DND-41 (cell line): ENCODE results near the gene RNF145.

ENCODE experiments used
- ATAC-seq: fragments of 200-7000 bp; cut with Tn5 transposase; 3 replicates; pipeline ENCODE4 v1.9.1; 2021; ENCODE audit warnings: low read depth; ENCODE audit not compliant: insufficient read depth
- DNase-seq: peaks from one replicate; pipeline ENCODE4 v3.0.0-alpha.2; 2020
- H2AFZ ChIP-seq: 2 replicates; pipeline ENCODE4 v1.6.0; 2012; ENCODE audit warnings: low read depth, low read length
- H3K27ac ChIP-seq: 2 replicates; pipeline ENCODE4 v1.5.1; 2012; ENCODE audit warnings: low read length, inconsistent platforms
- H3K27me3 ChIP-seq: fragments of 200-600 bp; sonication (generic); 2 replicates; pipeline ENCODE4 v1.6.0; 2012; ENCODE audit warnings: low read length, mild to moderate bottlenecking, inconsistent platforms; ENCODE audit not compliant: insufficient read depth, poor library complexity
- H3K36me3 ChIP-seq: 2 replicates; pipeline ENCODE4 v1.5.1; 2012; ENCODE audit warnings: low read length, inconsistent platforms; ENCODE audit not compliant: insufficient read depth
- H3K4me1 ChIP-seq: 2 replicates; pipeline ENCODE4 v1.5.1; 2012; ENCODE audit warnings: mild to moderate bottlenecking, low read length; ENCODE audit not compliant: insufficient read depth
- H3K4me2 ChIP-seq: 2 replicates; pipeline ENCODE4 v1.6.0; 2012; ENCODE audit warnings: mild to moderate bottlenecking, moderate library complexity, low read length, inconsistent platforms; ENCODE audit not compliant: insufficient read depth
- H3K4me3 ChIP-seq, 2 experiments: fragments of 200-600 bp in 1 of 2; shearing (Covaris generic) in 1 of 2; 2 replicates each; pipeline ENCODE4 v1.5.1; 2012 to 2016; ENCODE audit warnings: inconsistent platforms in 2 of 2, low read length in 2 of 2, mild to moderate bottlenecking in 2 of 2, low read depth in 1 of 2, moderate library complexity in 1 of 2
- H3K79me2 ChIP-seq: 2 replicates; pipeline ENCODE4 v1.6.0; 2012; ENCODE audit warnings: low read length, inconsistent platforms; ENCODE audit not compliant: insufficient read depth
- H3K9ac ChIP-seq: 2 replicates; pipeline ENCODE4 v1.6.0; 2012; ENCODE audit warnings: low read depth, mild to moderate bottlenecking, inconsistent platforms, low read length, moderate library complexity
- H3K9me3 ChIP-seq: 2 replicates; pipeline ENCODE4 v1.5.1; 2012; ENCODE audit warnings: low read length, moderate library complexity, mild to moderate bottlenecking, inconsistent platforms; ENCODE audit not compliant: insufficient read depth, severe bottlenecking
- H4K20me1 ChIP-seq: 2 replicates; pipeline ENCODE4 v1.6.0; 2012; ENCODE audit warnings: low read length; ENCODE audit not compliant: insufficient read depth
- CTCF ChIP-seq: IDR thresholded peaks from 2 replicates; pipeline ENCODE4 v1.5.1; 2012; ENCODE audit warnings: borderline replicate concordance, low read length, moderate library complexity, mild to moderate bottlenecking; ENCODE audit not compliant: poor library complexity, severe bottlenecking; ENCODE audit errors: extremely low read depth
- EZH2 ChIP-seq: IDR thresholded peaks from 3 replicates; pipeline ENCODE4 v1.6.1; 2012; ENCODE audit warnings: borderline replicate concordance, low read depth, mild to moderate bottlenecking, moderate library complexity, low read length, inconsistent platforms; ENCODE audit not compliant: severe bottlenecking

RNF145 gene

GRCh38 chr5:159139802-159140201, 69.6 kb downstream of the RNF145 start:
- H3K36me3 ChIP-seq: no peaks in the 10 kb centered on the region
- H3K4me3 ChIP-seq: no peak overlapping the region
- H3K4me1 ChIP-seq: no peaks in the 10 kb centered on the region
- ATAC-seq: no peak
- no peak overlapping the region for H3K9ac ChIP-seq
- H3K79me2 ChIP-seq: no peaks in the 10 kb centered on the region
- no peaks in the 10 kb centered on the region for H3K27me3 ChIP-seq
- TF ChIP-seq CTCF (no peak), EZH2 (no peak)
- H4K20me1 ChIP-seq: no peaks in the 10 kb centered on the region
- DNase-seq: no peak
- no peak overlapping the region for H3K4me2 ChIP-seq
- H3K27ac ChIP-seq: no peak overlapping the region
- no peaks in the 10 kb centered on the region for H3K9me3 ChIP-seq
- H2AFZ ChIP-seq: no peak overlapping the region

GRCh38 chr5:159135896-159136531, 73.3 kb downstream of the RNF145 start:
- no peak for ATAC-seq
- Histone ChIP-seq H2AFZ (no peak overlapping the region), H3K4me1 (no peaks in the 10 kb centered on the region), H3K27ac (no peak overlapping the region), H3K9ac (no peak overlapping the region), H3K27me3 (no peaks in the 10 kb centered on the region), H3K79me2 (no peaks in the 10 kb centered on the region), H3K4me2 (no peak overlapping the region), H3K4me3 (no peak overlapping the region), H3K9me3 (no peaks in the 10 kb centered on the region), H4K20me1 (no peaks in the 10 kb centered on the region), H3K36me3 (no peaks in the 10 kb centered on the region)
- DNase-seq: no peak
- TF ChIP-seq CTCF: no peak
- TF ChIP-seq EZH2: no peak

GRCh38 chr5:159133041-159133741, 76.2 kb downstream of the RNF145 start:
- no peak overlapping the region for H3K27ac ChIP-seq
- no peak for TF ChIP-seq EZH2
- TF ChIP-seq CTCF: peak; percentile 77
- H3K4me2 ChIP-seq: no peak overlapping the region
- DNase-seq (no peak), ATAC-seq (peak; percentile 66)
- no peak overlapping the region for H3K4me3 ChIP-seq
- H3K9ac ChIP-seq: no peak overlapping the region
- H3K27me3 ChIP-seq: no peaks in the 10 kb centered on the region
- H3K79me2 ChIP-seq: no peaks in the 10 kb centered on the region
- H3K4me1 ChIP-seq: no peaks in the 10 kb centered on the region
- no peaks in the 10 kb centered on the region for H3K36me3 ChIP-seq
- no peaks in the 10 kb centered on the region for H3K9me3 ChIP-seq
- no peaks in the 10 kb centered on the region for H4K20me1 ChIP-seq
- no peak overlapping the region for H2AFZ ChIP-seq
